Retina (tissue), 1 donor: ENCODE data around the gene MRPS31.

Source experiments
- DNase-seq: peaks from one replicate; pipeline ENCODE4 v3.0.0-alpha.2; 2016

MRPS31 gene

DNA sequence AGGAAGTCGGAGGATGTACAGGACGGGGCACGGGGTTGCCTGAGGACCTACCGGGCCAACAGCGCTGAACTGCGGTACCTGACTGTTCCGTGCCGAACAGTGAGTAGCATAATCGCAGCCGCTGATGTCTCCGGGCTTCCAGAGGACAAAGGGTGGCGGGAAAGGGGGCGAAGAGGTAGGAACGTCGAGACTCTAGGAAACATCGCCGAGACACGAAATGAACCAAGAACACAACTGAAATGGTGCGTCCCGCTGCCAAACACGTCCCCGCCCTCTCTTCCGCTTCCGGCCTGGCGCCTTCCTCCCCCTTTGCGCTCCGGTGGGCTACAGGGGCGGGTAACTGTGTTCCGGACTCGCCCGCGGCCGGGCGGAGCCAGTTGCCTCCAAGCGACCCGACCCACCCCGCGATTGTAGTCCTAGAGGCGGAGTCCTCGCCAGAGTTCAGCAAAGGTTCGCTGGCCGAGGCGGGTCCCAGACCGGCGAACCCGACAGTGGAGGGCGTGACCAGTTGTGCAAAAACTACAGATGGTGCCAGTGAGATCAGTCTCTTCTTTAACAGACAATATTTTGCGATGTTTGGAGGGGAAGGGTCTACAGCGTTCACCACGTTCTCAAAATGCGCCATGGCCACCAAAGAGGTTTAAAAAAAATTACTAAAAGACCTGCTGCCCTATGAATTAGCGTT lies at the start of gene MRPS31:
Gene MRPS31 (minus strand): TSS at position 257 of the 685 bp plus-strand sequence. CDS start 54 bp downstream, at position 203.
- DNase-seq: peak; percentile 98

DNA sequence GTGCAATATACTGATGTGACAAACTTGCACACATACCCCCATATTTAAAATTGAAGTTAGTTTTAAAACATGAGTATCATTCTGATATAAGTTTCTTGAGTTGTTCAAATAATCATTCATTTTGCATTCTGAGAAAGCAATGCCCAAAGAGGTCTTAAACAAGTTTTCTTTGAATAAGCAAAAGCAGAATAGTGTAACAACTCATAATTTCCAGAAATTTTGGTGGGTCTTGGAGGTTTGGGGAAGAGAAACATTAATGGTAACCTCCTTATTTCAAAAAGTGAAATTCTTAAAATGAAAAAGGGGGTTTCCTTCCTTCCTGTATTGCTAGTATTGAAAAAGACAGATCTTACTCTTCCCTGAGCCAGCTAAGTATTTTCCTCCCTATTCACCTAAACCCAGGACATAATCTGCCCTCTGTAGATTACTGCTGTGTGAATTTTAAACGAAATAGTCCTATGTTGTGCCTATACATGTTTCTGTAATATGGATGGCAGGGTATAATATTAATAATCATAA lies 48.9 kb upstream of the MRPS31 start:
- no peak for DNase-seq

DNA sequence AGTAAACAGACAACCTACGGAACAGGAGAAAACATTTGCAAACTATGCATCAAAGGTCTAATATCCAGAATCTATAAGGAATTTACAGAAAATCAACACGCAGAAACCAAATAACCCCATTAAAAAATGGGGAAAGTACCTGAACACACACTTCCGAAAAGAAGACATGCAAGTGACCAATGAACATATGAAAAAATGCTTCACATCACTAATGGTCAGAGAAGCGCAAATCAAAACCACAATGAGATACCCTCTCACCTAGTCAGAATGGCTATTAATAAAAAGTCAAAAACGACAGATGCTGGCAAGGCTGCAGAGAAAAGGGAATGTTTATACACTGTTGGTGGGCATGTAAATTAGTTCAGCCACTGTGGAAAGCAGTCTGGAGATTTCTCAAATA lies 47.9 kb upstream of the MRPS31 start:
- no peak for DNase-seq

DNA sequence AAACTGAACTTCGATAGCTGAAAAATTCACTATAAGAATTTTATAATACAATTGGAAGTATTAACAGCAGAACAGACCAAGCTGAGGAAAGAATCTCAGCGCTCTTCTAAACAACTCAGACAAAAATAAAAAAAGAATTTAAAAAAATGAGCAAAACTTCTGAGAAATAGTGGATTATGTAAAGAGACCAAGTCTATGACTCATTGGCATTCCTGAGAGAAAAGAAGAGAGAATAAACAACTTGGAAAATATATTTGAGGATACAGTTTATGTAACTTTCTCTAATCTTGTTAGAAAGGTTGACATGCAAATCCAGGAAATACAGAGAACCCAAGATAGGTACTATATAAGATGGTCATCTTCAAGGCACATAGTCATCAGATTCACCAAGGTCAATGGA lies 43.8 kb upstream of the MRPS31 start:
- DNase-seq: no peak

DNA sequence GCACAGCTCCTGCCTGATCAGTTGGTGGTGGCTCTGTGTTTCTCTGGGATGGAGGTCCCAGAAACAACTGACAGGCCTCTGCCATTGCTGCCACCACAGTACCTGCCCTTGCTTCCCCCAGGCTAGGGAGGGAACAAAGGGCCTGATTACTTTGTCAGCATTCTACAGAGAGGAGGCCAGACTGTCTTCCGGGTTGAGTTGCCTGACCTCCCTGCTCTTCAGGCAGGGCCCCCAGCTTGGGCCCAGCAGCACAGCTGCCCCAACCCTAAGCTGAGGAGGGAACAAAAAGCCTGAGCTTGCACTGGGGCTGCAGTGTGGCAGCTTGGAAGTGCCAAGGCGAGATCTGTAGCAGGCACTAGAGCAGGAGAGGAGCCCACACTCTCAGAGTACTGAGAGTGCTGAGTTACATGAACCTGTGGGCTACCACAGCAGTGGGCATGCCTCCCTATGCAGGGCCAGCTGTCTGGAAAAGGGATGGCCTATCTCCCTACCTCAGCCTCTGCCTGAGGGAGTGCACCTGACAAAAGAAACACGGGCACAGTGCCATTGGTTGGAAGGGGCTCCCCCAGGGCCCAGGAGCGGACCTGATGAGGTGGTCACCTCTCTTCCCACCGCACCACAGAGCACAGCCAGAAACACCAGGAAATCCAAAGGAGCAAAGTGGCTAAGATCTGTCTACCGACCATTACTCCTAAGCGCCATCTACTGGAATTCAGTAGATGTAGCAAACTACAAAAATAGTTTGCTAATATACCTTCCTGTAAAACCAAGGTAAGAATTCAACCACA lies 42.9 kb upstream of the MRPS31 start:
- DNase-seq: no peak

DNA sequence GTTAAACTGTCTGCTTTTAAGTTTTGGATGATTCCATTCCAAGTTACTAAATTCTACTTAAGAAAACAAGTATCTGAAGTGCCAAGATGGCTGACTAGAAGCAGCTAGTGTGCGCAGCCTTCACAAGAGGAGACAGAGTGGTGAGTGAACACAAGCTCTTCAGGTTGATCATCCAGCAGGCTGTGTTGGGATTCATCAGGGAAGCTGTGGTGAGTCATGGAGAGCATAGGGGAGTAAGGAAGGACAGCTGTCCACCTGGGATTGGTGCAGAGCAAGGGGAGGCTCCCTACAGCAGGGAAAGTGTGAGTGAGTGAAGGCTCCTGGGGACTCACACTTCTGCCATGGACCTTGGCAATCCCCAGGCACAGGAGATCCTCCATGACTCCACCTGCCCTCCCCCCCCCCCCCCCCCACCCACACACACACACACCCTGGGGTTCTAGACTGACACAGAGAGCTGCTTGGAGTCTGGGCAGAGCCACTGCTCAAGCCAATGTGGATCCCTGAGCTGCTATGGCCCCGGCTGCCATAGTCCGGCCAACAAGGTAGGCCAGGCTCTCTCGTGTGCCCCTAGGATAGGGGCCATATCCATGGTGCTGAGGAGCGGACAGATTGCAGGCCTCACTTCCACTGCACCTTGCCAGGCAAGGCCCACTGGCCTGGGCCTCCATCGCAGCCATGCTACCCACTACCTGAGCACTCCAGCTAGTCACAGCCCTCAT lies 41.9 kb upstream of the MRPS31 start:
- DNase-seq: no peak

DNA sequence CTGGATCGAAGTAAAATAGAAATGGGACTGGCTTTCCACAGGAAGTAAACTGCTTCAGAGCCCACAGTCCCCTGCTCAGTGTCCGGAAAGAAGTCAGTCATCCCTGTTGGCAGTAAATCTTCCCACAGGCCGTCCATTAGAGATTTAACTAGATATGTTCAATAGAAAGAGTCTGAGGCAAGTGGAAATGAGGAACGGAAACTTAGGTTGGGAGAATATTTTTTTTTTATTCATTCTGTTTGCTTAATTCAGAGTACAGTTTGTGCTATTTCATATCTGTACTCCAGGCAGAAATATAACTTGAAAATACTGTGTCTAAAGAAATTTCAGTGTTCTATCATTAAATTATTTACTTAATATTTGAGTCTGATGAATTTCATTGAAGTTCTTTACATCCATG lies 41.1 kb upstream of the MRPS31 start:
- no peak for DNase-seq

DNA sequence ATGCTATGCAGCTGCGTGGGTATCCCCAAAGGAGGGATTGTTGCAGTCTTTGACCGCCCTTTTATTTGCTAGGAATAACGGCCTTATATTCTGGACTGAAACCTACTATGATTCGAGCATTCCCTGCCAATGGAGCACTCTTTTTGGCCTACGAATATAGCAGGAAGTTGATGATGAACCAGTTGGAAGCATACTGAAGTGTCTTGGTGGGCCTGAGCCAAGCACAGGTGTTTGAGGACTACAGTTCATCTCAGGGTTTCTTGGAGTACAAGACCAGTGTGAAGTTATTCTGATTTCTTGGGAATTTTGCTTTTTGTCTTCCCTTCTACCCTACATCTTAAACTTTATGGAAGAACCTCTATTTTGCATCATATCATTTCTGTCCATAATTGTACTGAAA lies 38.5 kb upstream of the MRPS31 start:
- DNase-seq: no peak

DNA sequence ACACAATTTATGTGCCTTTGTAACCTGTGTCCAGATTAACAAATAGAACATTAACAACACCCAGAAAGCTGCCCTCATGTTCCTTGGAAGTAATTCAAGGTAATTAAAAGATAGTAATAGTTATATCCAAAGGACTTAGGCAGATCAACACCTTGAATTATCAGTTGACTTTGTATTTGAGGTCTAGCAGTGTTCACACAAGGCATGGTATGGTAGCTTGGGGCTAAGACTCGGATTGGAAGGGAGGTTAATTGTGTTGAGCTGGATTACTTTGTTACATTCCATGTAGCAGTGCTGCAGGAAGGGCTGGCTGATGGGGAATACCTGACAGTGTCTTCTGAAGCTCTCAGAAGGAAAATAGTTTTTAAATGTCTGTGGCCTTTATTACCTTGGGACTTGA lies 35.3 kb upstream of the MRPS31 start:
- no peak for DNase-seq

DNA sequence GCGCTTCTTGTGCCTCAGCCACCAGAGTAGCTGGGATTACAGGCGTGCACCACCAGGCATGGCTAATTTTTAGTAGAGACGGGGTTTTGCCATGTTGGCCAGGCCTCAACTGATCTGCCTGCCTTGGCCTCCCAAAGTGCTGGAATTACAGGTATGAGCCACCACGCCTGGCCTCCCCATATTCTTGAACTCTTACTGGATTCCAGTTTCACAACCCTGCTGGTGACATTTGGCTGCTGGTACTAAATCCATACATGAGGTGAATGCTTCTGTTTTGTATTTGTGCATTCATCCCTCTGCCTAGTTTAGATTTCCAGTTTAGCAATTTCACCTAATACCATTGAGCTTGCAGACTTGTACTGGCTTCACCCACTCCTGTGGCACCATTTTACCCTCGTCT lies 32.3 kb upstream of the MRPS31 start:
- no peak for DNase-seq

DNA sequence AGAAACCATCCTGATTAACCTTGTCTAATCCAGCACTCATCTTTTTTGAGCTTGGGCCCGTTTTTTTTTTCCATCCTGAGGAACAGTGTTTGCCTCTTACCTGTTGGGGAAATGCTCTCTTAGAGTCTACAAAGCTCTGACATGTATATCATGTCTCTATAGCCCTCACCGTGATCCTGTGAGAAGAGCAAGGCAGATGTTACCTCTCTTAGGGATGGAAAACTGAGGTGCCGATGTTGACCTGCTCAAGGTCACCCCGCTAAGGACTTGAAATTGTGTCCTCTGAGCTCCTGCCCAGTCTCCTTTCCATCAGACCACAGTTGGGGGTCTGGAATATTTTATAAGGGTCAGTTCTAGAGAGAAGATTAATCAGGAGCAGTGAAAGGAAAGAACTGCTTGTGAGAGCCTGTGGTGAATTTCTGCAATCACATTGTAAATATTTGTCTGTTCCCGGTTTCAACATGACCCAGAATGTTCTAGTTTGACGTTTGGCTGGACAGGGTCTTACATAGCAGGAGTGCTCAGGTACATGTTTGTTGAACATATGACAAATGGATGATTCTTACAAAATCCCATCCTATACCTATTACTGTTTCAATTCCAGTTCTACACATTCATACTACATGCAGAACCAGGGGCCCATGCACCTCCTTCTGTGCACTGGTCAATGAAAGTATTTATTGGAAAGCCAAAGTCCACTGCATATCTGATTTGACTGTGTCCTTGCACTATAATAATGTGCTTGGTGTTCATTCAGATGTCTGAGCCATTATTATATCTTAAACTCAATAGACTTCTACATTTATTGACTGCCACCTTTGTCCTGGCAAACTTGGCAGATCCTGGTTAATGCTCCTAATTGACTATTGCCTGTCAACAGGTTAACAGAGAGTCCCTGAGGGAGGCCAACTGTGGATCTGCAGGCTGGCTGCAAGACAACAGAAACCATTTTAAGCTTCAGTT lies 30.5 kb upstream of the MRPS31 start:
- no peak for DNase-seq

DNA sequence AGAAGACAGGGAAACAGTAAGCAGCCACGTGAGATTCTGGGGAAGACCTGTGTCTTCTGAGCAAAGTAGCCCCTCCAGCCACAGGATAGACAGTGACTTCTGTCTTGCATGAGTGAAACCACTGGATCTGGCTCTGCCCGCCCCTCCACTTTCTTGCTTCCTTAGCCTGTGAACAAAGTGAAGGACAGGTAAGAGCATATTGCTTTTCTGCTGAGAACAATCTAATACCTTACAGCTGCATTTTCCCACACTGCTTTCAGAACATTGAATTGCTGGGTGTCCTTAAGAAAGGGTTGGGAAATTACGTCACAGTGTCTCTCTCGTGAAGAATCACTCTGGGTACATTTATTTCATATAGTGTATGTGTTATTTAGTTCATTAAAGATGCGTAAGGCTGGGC lies 29.6 kb upstream of the MRPS31 start:
- DNase-seq: no peak

DNA sequence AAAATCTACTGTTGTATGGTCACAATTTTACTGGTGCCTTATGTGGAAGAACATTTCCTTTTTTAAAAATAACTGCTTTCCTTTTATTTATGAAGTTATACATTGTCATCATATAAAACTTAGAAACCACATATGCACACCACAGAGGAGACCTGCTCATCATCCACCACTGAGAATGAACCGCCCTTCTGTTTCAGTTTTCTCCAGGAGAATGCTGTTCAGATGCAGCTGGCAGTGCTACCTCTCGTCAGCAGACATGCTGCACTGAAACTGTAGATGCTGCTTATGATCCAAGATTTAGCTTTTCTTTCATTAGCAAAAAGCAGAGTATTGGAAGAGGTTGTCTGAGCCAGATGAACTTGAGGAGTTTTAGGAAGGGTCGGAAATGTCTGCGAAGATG lies 28.5 kb upstream of the MRPS31 start:
- no peak for DNase-seq

DNA sequence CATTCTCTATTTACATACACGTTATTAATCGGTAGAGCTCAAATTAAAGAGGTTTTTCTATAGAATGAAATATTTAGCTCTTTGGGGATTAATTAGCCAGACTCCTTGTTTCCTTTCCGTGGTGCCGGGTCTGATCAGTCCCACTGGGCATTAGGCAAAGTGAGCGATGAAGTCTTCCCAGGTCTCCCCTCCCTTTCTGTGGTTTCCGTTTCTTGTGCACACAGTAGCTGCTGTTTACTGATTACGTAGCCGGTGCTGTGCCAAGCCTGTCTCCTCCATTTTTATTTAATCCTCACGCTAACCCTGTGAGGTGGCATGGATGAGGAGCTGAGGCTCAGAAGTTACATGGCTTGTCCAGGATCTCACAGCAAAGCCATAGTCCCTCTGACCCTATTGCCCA lies 27.4 kb upstream of the MRPS31 start:
- no peak for DNase-seq

DNA sequence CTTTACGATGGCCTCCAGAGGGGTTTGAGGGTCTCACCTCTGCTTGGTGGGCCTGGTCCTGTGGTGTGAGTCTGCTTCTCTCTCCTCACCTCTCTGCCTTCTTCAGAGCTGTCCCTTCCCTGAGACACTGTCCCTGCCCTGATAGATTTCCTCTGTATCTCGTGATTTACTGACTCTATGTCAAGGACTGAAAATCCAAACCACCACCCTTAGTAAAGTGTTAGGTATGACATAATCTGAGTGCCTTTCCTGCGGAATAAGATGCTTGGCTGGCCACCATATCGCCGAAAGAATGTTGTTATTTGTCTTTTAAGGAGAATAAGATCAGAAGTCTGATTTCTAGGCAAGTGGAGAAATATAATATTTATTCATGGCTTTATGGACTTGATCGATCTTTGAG lies 25.7 kb upstream of the MRPS31 start:
- DNase-seq: no peak

DNA sequence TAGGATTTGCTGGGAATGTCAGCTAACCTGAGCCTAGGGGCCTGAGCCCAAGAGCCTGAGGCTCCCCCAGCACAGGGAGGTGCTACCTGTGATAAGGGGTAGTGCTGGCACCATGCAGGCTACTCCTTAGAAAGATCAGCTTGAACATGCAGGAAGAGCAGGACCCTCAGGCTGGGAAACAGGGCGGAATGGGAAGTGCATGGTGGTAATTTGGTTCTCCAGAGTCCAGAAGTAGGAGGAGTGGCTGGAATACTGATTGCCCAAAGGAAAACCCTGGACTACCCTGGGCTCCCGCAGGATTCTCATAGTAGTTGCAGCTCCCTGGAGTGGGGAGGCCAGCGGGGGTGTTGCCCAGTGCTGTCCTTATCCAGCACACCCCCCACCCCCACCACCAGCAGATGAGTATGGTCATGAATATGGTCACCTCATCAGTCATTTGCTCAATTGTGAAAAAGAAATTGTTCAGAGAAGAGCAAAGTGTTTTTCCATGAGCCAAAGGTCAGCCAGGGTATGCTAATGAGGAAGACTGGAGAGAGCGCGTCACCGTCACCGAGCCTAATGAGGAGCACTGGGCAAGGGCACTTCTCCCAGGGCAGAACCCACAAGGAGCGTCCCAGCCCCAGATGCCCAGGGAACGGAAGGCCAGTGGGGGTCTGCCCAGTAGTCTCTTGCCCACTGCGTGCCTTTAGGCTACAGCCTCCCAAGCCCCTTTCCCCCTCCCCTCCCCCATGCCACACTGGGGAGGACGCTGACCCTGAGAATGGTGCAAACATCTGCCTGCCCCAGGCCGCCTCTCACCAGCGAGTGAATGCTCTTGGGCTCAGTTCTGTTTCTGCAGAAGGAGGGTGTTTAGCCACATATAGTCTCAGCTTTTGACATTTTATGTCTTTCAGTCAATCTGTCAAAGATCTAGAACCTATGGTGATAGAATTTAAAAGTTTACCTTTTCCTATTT lies 23.7 kb upstream of the MRPS31 start:
- DNase-seq: no peak

DNA sequence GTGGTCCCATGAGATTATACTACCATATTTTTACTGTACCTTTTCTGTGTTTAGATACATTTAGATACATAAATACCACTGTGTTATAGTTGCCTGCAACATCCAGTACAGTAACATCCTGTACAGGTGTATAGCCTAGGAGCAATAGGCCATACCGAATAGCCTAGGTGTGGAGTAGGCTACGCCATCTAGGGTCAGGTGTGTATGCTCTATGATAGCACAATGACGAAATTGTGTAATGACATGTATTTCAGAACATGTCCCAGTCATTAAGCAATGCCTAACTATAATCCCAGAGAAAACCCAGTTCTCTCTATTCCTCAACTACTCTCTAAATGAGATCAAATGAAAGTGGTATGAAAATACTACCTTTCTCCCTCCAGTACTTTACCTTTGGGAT lies 22.3 kb upstream of the MRPS31 start:
- no peak for DNase-seq

DNA sequence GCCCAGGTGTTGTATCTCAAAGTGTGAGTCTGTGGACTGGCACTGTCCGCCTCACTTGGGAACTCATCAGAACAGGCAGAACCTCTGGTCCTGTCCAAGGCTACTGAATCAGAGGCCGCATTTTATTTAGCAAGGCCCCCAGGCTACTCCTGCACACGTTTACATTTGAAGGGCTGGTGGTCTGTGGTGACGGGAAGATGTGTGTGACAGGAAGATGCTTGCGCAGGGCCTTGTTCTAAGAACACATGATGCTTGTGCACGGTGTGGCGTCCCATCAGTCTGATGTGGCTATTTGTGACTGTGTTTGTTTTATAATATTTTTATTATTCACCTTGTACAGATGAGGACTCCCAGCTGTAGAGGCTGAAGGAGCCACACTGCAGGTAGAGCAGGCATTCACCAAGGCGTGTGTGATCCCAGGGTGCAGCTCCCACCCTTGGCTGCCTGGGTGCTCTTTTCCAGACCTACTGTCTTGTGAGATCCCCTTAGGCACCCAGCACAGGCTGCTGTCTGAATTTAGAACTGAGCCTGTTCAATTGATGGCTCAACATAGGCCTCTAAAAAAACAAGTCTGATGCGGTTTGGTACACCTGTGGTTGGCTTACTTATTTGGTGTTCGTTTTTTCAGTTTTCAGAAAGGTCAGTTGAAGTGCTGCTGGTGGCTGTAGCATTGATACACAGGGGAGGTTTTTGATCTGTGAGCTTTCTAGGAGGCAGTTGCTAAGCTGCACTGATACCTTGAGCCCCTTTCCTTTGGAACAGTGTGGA lies 21.5 kb upstream of the MRPS31 start:
- DNase-seq: no peak

DNA sequence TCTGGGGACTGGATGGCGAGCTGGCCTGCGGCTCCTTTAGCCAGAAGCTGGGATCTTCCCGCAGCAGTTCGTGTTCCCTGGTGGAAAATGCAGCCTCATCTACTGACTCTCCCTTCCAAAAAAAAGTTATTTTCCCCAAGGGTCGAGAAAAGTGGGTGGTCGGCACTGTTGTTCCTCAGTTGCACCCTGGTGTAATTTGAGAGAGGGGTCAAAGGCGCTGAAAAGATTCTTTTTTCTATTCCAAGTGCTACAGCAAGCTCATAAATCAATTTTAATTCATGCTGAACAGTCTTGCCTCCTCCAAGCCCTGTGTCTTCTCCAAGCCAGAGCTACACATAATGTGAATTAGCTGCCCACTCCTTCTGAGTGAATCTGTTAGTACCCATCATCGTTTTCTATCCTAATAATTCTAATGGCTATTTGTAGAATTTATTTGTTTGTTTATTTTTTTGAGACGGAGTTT lies 19.2 kb upstream of the MRPS31 start:
- DNase-seq: no peak
